ENCODE results near the gene DLG4.

- TF ChIP-seq CTCF (IDR thresholded peaks at IDR 0.05) (no peak), FOXK1 (CRISPR knock-in tag; IDR thresholded peaks at IDR 0.05) (0 out of 2 replicates have a peak, but pooled peaks have one; percentile 29), ELF4 (CRISPR knock-in tag; IDR thresholded peaks at IDR 0.05; ENCODE audit: low read depth) (no peak), IRF2 (CRISPR knock-in tag; IDR thresholded peaks at IDR 0.05; ENCODE audit: borderline replicate concordance, low read depth) (no peak), E2F5 (CRISPR knock-in tag; IDR thresholded peaks at IDR 0.05) (peak; percentile 78)
Observed at GRCh38 chr17:7262192-7262934, 42.7 kb upstream of the DLG4 start, which contains the start of gene CLDN7.
